ENCODE data around the gene PTPN2. TPM values are rescaled to one million over a fixed set of nuclear protein-coding genes. Genes with fewer than 3 reads are reported as not detected.

The PTPN2 gene
- total and polyA plus RNA-seq, 2 of the 4 experiments (the other 2 are of a cell fraction), result 13.2 to 30.6 TPM

- DNase-seq, result no peak
- Histone ChIP-seq H2BK120ac (ENCODE audit: low read depth, low read length) (no peak overlapping the region), H2BK20ac (ENCODE audit: low read depth, low read length) (no peak overlapping the region), H3K27me3 (ENCODE audit: control insufficient read depth, insufficient read depth, low read length) (no peaks in the 10 kb centered on the region), H2AFZ (replicated peaks; ENCODE audit: low read length, poor library complexity) (no peak overlapping the region), H3K9ac (ENCODE audit: low read depth, low read length) (no peak overlapping the region), H3K14ac (replicated peaks; ENCODE audit: low read depth, low read length) (no peak overlapping the region), H3K27ac (ENCODE audit: insufficient read depth, low read length) (no peak overlapping the region), H4K5ac (ENCODE audit: low read depth, low read length) (no peak overlapping the region), H3K56ac (ENCODE audit: extremely low read depth, insufficient read depth, low read length) (no peak overlapping the region), H4K91ac (ENCODE audit: insufficient read depth, low read depth, low read length) (no peak overlapping the region), H3K4me2 (ENCODE audit: low read depth, low read length) (no peak overlapping the region), H4K8ac (ENCODE audit: low read depth in 2 of 2, low read length in 2 of 2) (no peak overlapping the region), H3K4me1 (ENCODE audit: control insufficient read depth, insufficient read depth, low read length) (peaks cover 18% of the 10 kb centered on the region), H2AK5ac (ENCODE audit: low read depth, low read length) (no peak overlapping the region), H3K4me3 (ENCODE audit: insufficient read depth, low read depth, low read length) (no peak overlapping the region), H3K23ac (ENCODE audit: low read depth, low read length) (no peak overlapping the region), H3K18ac (ENCODE audit: low read depth, low read length) (no peak overlapping the region), H2BK15ac (ENCODE audit: low read depth, low read length) (no peak overlapping the region), H3K4ac (ENCODE audit: low read depth, low read length) (no peak overlapping the region), H3K9me1 (ENCODE audit: insufficient read depth, low read length) (peaks cover 12% of the 10 kb centered on the region), H2BK5ac (ENCODE audit: low read depth, low read length, poor library complexity, severe bottlenecking) (no peak overlapping the region), H4K20me1 (ENCODE audit: insufficient read depth, low read length) (no peaks in the 10 kb centered on the region), H2AK9ac (replicated peaks; ENCODE audit: low read depth, low read length, poor library complexity) (no peak overlapping the region), H3K9me3 (ENCODE audit: control insufficient read depth, insufficient read depth, low read length) (no peaks in the 10 kb centered on the region), H3K36me3 (ENCODE audit: control insufficient read depth, insufficient read depth, low read length) (0 out of 2 replicates have a peak, but pooled peaks cover 2% of the 10 kb centered on the region), H3K79me1 (ENCODE audit: low read depth in 1 of 2, low read length in 2 of 2) (peaks cover 23 to 47% of the 10 kb centered on the region in 2 experiments)
- CTCF ChIA-PET, result no interaction called here
- intact Hi-C loops (cut with micrococcal nuclease) (no loop called here), in situ Hi-C loops (cut with MboI; ENCODE audit: low sequenced_read_pairs) (loop anchor here (5.0 kb wide), 1 partner anchor 36 kb away; no protein-coding TSS in a partner anchor), dilution Hi-C loops (cut with HindIII; ENCODE audit: low sequenced_read_pairs, unreplicated experiment) (no loop called here)
- TF ChIP-seq BHLHE40 (IDR thresholded peaks at IDR 0.05; ENCODE audit: low read depth, low read length) (no peak), RCOR1 (IDR thresholded peaks at IDR 0.05; ENCODE audit: insufficient replicate concordance, low read length) (no peak), CEBPB (IDR thresholded peaks at IDR 0.05; ENCODE audit: low read depth, low read length) (no peak)
- no TSS peak for BruUV-seq (replicated peaks)
- no CpG with 5 or more reads among the region's 6 CpGs for WGBS, 2 experiments (ENCODE audit: extremely low coverage in 2 of 2, insufficient read length in 1 of 2)
- POLR2A ChIA-PET (ENCODE audit: unreplicated experiment), result no interaction called here
- no peak for ATAC-seq (ENCODE audit: low read depth)
These were observed 43.0 kb downstream of the PTPN2 start for GRCh38 chr18:12841070-12841469.
